MM.1S (cell line): ENCODE data around the gene CLN6.

Experiments used
- DNase-seq: peaks from one replicate; pipeline ENCODE4 v3.0.0-alpha.2; 2015
- H2AFZ ChIP-seq: fragments of 300-600 bp; sonication (generic); 2 replicates; pipeline ENCODE4 v1.6.0; 2016; ENCODE audit warnings: antibody characterized with exemption, low read length
- H3F3A ChIP-seq: fragments of 300-600 bp; sonication (generic); 2 replicates; pipeline ENCODE4 v1.6.1; 2016; ENCODE audit warnings: mild to moderate bottlenecking, antibody characterized with exemption, low read length, moderate library complexity, mixed read lengths; ENCODE audit not compliant: insufficient read depth
- H3K27ac ChIP-seq: fragments of 300-600 bp; sonication (generic); 2 replicates; pipeline ENCODE4 v1.5.1; 2016; ENCODE audit warnings: mild to moderate bottlenecking, low read length
- H3K27me3 ChIP-seq: fragments of 300-600 bp; sonication (generic); replicated peaks from 2 replicates; pipeline ENCODE4 v1.6.0; 2016; ENCODE audit warnings: low read length; ENCODE audit not compliant: insufficient read depth
- H3K36me3 ChIP-seq: fragments of 300-600 bp; sonication (generic); replicated peaks from 2 replicates; pipeline ENCODE4 v1.6.1; 2016; ENCODE audit warnings: mild to moderate bottlenecking, low read length, mixed read lengths; ENCODE audit not compliant: insufficient read depth
- H3K4me1 ChIP-seq: fragments of 300-600 bp; sonication (generic); 2 replicates; pipeline ENCODE4 v1.6.1; 2016; ENCODE audit warnings: low read length, mixed read lengths
- H3K4me2 ChIP-seq: fragments of 300-600 bp; sonication (generic); 2 replicates; pipeline ENCODE4 v1.6.0; 2016; ENCODE audit warnings: low read depth, low read length
- H3K4me3 ChIP-seq: fragments of 300-600 bp; sonication (generic); 2 replicates; pipeline ENCODE4 v1.5.1; 2016; ENCODE audit warnings: low read length, mixed read lengths
- H3K79me2 ChIP-seq: fragments of 300-600 bp; sonication (generic); 2 replicates; pipeline ENCODE4 v1.6.1; 2016; ENCODE audit warnings: mixed run types, low read length, mixed read lengths
- H3K9ac ChIP-seq: fragments of 300-600 bp; sonication (generic); 2 replicates; pipeline ENCODE4 v1.6.1; 2016; ENCODE audit warnings: low read length, mixed read lengths
- H3K9me2 ChIP-seq: fragments of 300-600 bp; sonication (generic); replicated peaks from 2 replicates; pipeline ENCODE4 v1.6.1; 2016; ENCODE audit warnings: mild to moderate bottlenecking, low read length, mixed read lengths; ENCODE audit not compliant: insufficient read depth
- H3K9me3 ChIP-seq: fragments of 300-600 bp; sonication (generic); replicated peaks from 2 replicates; pipeline ENCODE4 v1.6.1; 2016; ENCODE audit warnings: mild to moderate bottlenecking, low read length, mixed read lengths; ENCODE audit not compliant: insufficient read depth
- H4K20me1 ChIP-seq: fragments of 300-600 bp; sonication (generic); 2 replicates; pipeline ENCODE4 v1.6.1; 2016; ENCODE audit warnings: mild to moderate bottlenecking, low read length, moderate library complexity, mixed read lengths; ENCODE audit not compliant: insufficient read depth
- CTCF ChIP-seq: fragments of 300-600 bp; sonication (generic); IDR thresholded peaks from 2 replicates; pipeline ENCODE4 v1.5.1; 2016; ENCODE audit warnings: antibody characterized with exemption, low read length, mixed read lengths
- EZH2 ChIP-seq: fragments of 300-600 bp; sonication (generic); optimal IDR thresholded peaks from 2 replicates; pipeline ENCODE3; 2017; ENCODE audit warnings: low read depth, mild to moderate bottlenecking, antibody characterized with exemption, low read length, mixed read lengths
- EZH2phosphoT487 ChIP-seq: fragments of 300-600 bp; sonication (generic); IDR thresholded peaks from 2 replicates; pipeline ENCODE4 v1.6.1; 2018; ENCODE audit warnings: antibody characterized with exemption, low read length

CLN6 gene

GRCh38 chr15:68158046-68158628 lies 71.4 kb downstream of the CLN6 start:
- no peaks in the 10 kb centered on the region for H4K20me1 ChIP-seq
- no peak overlapping the region for H3K4me3 ChIP-seq
- no peak for DNase-seq
- H3K27me3 ChIP-seq = no peaks in the 10 kb centered on the region
- TF ChIP-seq EZH2phosphoT487 (no peak), EZH2 (no peak), CTCF (no peak)
- H3K9me3 ChIP-seq = no peaks in the 10 kb centered on the region
- H2AFZ ChIP-seq = no peak overlapping the region
- H3K9me2 ChIP-seq = no peaks in the 10 kb centered on the region
- peaks cover 12% of the 10 kb centered on the region for H3K4me1 ChIP-seq
- peaks cover 7% of the 10 kb centered on the region; the same call in 1 of the 2 replicates for H3F3A ChIP-seq
- no peak overlapping the region for H3K27ac ChIP-seq
- no peak overlapping the region for H3K4me2 ChIP-seq
- no peaks in the 10 kb centered on the region; the same call in 1 of the 2 replicates for H3K36me3 ChIP-seq
- peaks cover 24% of the 10 kb centered on the region for H3K79me2 ChIP-seq
- H3K9ac ChIP-seq = no peak overlapping the region

GRCh38 chr15:68157074-68157473 lies 72.5 kb downstream of the CLN6 start:
- no peak overlapping the region for H3K4me2 ChIP-seq
- DNase-seq = no peak
- peaks cover 10% of the 10 kb centered on the region; the same call in 1 of the 2 replicates for H3F3A ChIP-seq
- TF ChIP-seq CTCF (no peak), EZH2phosphoT487 (no peak), EZH2 (no peak)
- no peak overlapping the region for H3K4me3 ChIP-seq
- H3K9me2 ChIP-seq = no peaks in the 10 kb centered on the region
- no peak overlapping the region for H3K27ac ChIP-seq
- no peak overlapping the region for H3K9ac ChIP-seq
- no peaks in the 10 kb centered on the region for H4K20me1 ChIP-seq
- peaks cover 4% of the 10 kb centered on the region; the same call in 1 of the 2 replicates for H3K36me3 ChIP-seq
- H3K27me3 ChIP-seq = no peaks in the 10 kb centered on the region
- H3K79me2 ChIP-seq = peaks cover 33% of the 10 kb centered on the region
- H3K9me3 ChIP-seq = no peaks in the 10 kb centered on the region
- H2AFZ ChIP-seq = no peak overlapping the region
- peaks cover 12% of the 10 kb centered on the region for H3K4me1 ChIP-seq
